ENCODE data around the gene VWA8.

GRCh38 chr13:41812237-41812636 is 148.7 kb downstream of the VWA8 start:
- no peak for TF ChIP-seq CTCF (IDR thresholded peaks at IDR 0.05)
- TF ChIP-seq POLR2AphosphoS5 (IDR thresholded peaks at IDR 0.05), result no peak
